OCI-LY1 (cell line): ENCODE results near the gene RAD51B.

Experiments
- EZH2 ChIP-seq: fragments of 200-600 bp; sonication (generic), shearing (Covaris generic); IDR thresholded peaks from 2 replicates; pipeline ENCODE4 v1.8.0; 2017; ENCODE audit warnings: borderline replicate concordance, mixed run types, mild to moderate bottlenecking, antibody characterized with exemption, low read length, moderate library complexity, mixed read lengths
- TF ChIP-seq, protein P1 (sequence below): fragments of 200-600 bp; sonication (generic), shearing (Covaris generic); IDR thresholded peaks from 2 replicates; pipeline ENCODE4 v1.5.1; 2017; ENCODE audit warnings: mild to moderate bottlenecking, antibody characterized with exemption, low read length, moderate library complexity, mixed read lengths

DNA sequence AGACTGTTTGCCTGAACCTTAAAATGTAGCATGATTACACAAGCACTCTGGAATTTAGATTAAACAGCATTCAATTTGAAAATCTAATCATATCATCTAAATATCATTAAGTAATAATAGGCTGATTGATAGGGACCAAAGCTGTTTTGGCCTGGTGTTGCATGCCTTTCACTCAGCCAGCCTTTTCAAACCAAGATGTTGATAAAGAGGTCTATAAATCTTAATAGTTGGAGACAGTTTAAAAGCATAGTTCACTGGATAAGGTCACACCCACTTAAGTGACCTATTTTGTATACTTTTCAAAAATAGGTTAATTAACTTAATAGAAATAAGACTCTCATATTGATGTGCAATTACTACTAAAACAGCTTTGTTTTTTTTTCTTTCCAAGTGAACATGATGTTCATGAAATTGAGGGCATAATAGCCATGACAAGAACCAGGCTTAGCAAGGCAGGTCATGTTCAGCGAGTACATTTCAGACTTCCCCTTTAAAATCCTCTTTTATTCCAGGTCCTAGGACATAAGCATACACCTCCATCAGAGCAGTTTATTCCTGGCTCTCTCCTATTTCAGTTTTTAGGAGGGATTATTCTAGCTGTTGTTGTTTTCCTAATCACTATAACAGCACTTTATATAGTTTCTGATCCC is 349.0 kb downstream of the RAD51B start:
- no peak for TF ChIP-seq EZH2
- TF ChIP-seq, protein P1, sequence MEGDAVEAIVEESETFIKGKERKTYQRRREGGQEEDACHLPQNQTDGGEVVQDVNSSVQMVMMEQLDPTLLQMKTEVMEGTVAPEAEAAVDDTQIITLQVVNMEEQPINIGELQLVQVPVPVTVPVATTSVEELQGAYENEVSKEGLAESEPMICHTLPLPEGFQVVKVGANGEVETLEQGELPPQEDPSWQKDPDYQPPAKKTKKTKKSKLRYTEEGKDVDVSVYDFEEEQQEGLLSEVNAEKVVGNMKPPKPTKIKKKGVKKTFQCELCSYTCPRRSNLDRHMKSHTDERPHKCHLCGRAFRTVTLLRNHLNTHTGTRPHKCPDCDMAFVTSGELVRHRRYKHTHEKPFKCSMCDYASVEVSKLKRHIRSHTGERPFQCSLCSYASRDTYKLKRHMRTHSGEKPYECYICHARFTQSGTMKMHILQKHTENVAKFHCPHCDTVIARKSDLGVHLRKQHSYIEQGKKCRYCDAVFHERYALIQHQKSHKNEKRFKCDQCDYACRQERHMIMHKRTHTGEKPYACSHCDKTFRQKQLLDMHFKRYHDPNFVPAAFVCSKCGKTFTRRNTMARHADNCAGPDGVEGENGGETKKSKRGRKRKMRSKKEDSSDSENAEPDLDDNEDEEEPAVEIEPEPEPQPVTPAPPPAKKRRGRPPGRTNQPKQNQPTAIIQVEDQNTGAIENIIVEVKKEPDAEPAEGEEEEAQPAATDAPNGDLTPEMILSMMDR, result no peak
